ENCODE data around the gene EMC1. TPM values are rescaled to one million over a fixed set of nuclear protein-coding genes. Genes with fewer than 3 reads are reported as not detected.

The EMC1 gene
- total RNA-seq, 8 experiments from 2014 or later: 58.5 to 80.5 (median 68.0) TPM

GRCh38 chr1:19205845-19206244 is 45.5 kb downstream of the EMC1 start:
- no peak for ATAC-seq (replicated peaks in 6 of 8)
- in situ Hi-C loops (cut with MboI; ENCODE audit: low pct_unique_long_range_greater_than_20kb in 2 of 9, low sequenced_read_pairs in 9 of 9, unreplicated experiment in 9 of 9): no loop called here
- no peak overlapping the region for H3K27ac ChIP-seq
- H3K4me3 ChIP-seq: no peak overlapping the region
- H3K4me1 ChIP-seq (replicated peaks in 1 of 2): peaks cover 3 to 13% of the 10 kb centered on the region in 2 donors
- 67 to 100% (median 90%) methylated on average over 2 to 5 of the region's 5 CpGs for WGBS, 10 experiments

- in situ Hi-C loops (cut with MboI; ENCODE audit: low pct_unique_long_range_greater_than_20kb in 2 of 9, low sequenced_read_pairs in 9 of 9, unreplicated experiment in 9 of 9): no loop called here
- WGBS, 10 experiments: 93 to 100% (median 100%) methylated on average over 1 of the region's 1 CpG; no CpG with 5 or more reads in 2 of the 10 experiments
- H3K4me3 ChIP-seq: no peak overlapping the region
- no peak for ATAC-seq (replicated peaks in 6 of 8)
- H3K4me1 ChIP-seq (replicated peaks in 1 of 2): peaks cover 3 to 13% of the 10 kb centered on the region in 2 donors
- no peak overlapping the region for H3K27ac ChIP-seq
These were observed 45.9 kb downstream of the EMC1 start for GRCh38 chr1:19205403-19205802.

GRCh38 chr1:19204446-19205266 is 46.7 kb downstream of the EMC1 start:
- no peak overlapping the region for H3K4me3 ChIP-seq
- in situ Hi-C loops (cut with MboI; ENCODE audit: low pct_unique_long_range_greater_than_20kb in 2 of 9, low sequenced_read_pairs in 9 of 9, unreplicated experiment in 9 of 9): no loop called here
- WGBS, 10 experiments: 90 to 98% (median 94%) methylated on average over 4 to 6 of the region's 6 CpGs
- H3K27ac ChIP-seq: no peak overlapping the region
- peaks cover 3 to 13% of the 10 kb centered on the region in 2 donors for H3K4me1 ChIP-seq (replicated peaks in 1 of 2)
- ATAC-seq (replicated peaks in 6 of 8): no peak

GRCh38 chr1:19203440-19203839 is 47.9 kb downstream of the EMC1 start:
- in situ Hi-C loops (cut with MboI; ENCODE audit: low pct_unique_long_range_greater_than_20kb in 2 of 9, low sequenced_read_pairs in 9 of 9, unreplicated experiment in 9 of 9): no loop called here
- no peak overlapping the region for H3K27ac ChIP-seq
- peaks cover 0 to 9% of the 10 kb centered on the region in 2 donors for H3K4me1 ChIP-seq (replicated peaks in 1 of 2)
- H3K4me3 ChIP-seq: no peak overlapping the region
- ATAC-seq (replicated peaks in 6 of 8): peak in 1 of 8 experiments; percentile 17
- WGBS, 10 experiments: 0 to 100% (median 93%) methylated on average over 1 to 2 of the region's 2 CpGs; no CpG with 5 or more reads in 3 of the 10 experiments

- Histone ChIP-seq H3K27ac (no peak overlapping the region), H3K4me1 (replicated peaks in 1 of 2) (peaks cover 0 to 3% of the 10 kb centered on the region in 2 donors), H3K4me3 (no peak overlapping the region)
- ATAC-seq (replicated peaks in 6 of 8): no peak
- 86 to 100% (median 96%) methylated on average over 1 to 3 of the region's 3 CpGs; no CpG with 5 or more reads in 1 of the 10 experiments for WGBS, 10 experiments
- in situ Hi-C loops (cut with MboI; ENCODE audit: low pct_unique_long_range_greater_than_20kb in 2 of 9, low sequenced_read_pairs in 9 of 9, unreplicated experiment in 9 of 9): no loop called here
These were observed 48.9 kb downstream of the EMC1 start for GRCh38 chr1:19202396-19202795.

- Histone ChIP-seq H3K4me1 (replicated peaks in 1 of 2) (peaks cover 0 to 3% of the 10 kb centered on the region in 2 donors), H3K27ac (no peak overlapping the region), H3K4me3 (no peak overlapping the region)
- in situ Hi-C loops (cut with MboI; ENCODE audit: low pct_unique_long_range_greater_than_20kb in 2 of 9, low sequenced_read_pairs in 9 of 9, unreplicated experiment in 9 of 9): no loop called here
- no peak for ATAC-seq (replicated peaks in 6 of 8)
- 73 to 100% (median 94%) methylated on average over 1 to 4 of the region's 4 CpGs; no CpG with 5 or more reads in 1 of the 10 experiments for WGBS, 10 experiments
These were observed 51.2 kb downstream of the EMC1 start for GRCh38 chr1:19199969-19200604.

GRCh38 chr1:19199329-19199968 is 51.9 kb downstream of the EMC1 start:
- Histone ChIP-seq H3K4me3 (no peak overlapping the region), H3K27ac (no peak overlapping the region), H3K4me1 (replicated peaks in 1 of 2) (peaks cover 0 to 3% of the 10 kb centered on the region in 2 donors)
- no peak for ATAC-seq (replicated peaks in 6 of 8)
- WGBS, 10 experiments: 68 to 100% (median 96%) methylated on average over 1 to 4 of the region's 4 CpGs; no CpG with 5 or more reads in 1 of the 10 experiments
- in situ Hi-C loops (cut with MboI; ENCODE audit: low pct_unique_long_range_greater_than_20kb in 2 of 9, low sequenced_read_pairs in 9 of 9, unreplicated experiment in 9 of 9): no loop called here

GRCh38 chr1:19198820-19199219 is 52.5 kb downstream of the EMC1 start:
- Histone ChIP-seq H3K4me1 (replicated peaks in 1 of 2) (peaks cover 0 to 3% of the 10 kb centered on the region in 2 donors), H3K27ac (no peak overlapping the region), H3K4me3 (no peak overlapping the region)
- 68 to 100% (median 94%) methylated on average over 2 to 4 of the region's 4 CpGs for WGBS, 10 experiments
- in situ Hi-C loops (cut with MboI; ENCODE audit: low pct_unique_long_range_greater_than_20kb in 2 of 9, low sequenced_read_pairs in 9 of 9, unreplicated experiment in 9 of 9): no loop called here
- ATAC-seq (replicated peaks in 6 of 8): no peak

- Histone ChIP-seq H3K4me1 (replicated peaks in 1 of 2) (peaks cover 0 to 3% of the 10 kb centered on the region in 2 donors), H3K4me3 (no peak overlapping the region), H3K27ac (no peak overlapping the region)
- 57 to 100% (median 96%) methylated on average over 1 to 2 of the region's 2 CpGs; no CpG with 5 or more reads in 2 of the 10 experiments for WGBS, 10 experiments
- in situ Hi-C loops (cut with MboI; ENCODE audit: low pct_unique_long_range_greater_than_20kb in 2 of 9, low sequenced_read_pairs in 9 of 9, unreplicated experiment in 9 of 9): no loop called here
- ATAC-seq (replicated peaks in 6 of 8): no peak
These were observed 53.5 kb downstream of the EMC1 start for GRCh38 chr1:19197845-19198244.

GRCh38 chr1:19196331-19196730 is 55.0 kb downstream of the EMC1 start:
- H3K27ac ChIP-seq: no peak overlapping the region
- 88 to 100% (median 96%) methylated on average over 1 to 3 of the region's 3 CpGs for WGBS, 10 experiments
- no peak for ATAC-seq (replicated peaks in 6 of 8)
- no peak overlapping the region for H3K4me3 ChIP-seq
- in situ Hi-C loops (cut with MboI; ENCODE audit: low pct_unique_long_range_greater_than_20kb in 2 of 9, low sequenced_read_pairs in 9 of 9, unreplicated experiment in 9 of 9): no loop called here
- peaks cover 0 to 2% of the 10 kb centered on the region in 2 donors for H3K4me1 ChIP-seq (replicated peaks in 1 of 2)

- 90 to 100% (median 100%) methylated on average over 1 to 3 of the region's 3 CpGs; no CpG with 5 or more reads in 3 of the 10 experiments for WGBS, 10 experiments
- no peak for ATAC-seq (replicated peaks in 6 of 8)
- in situ Hi-C loops (cut with MboI; ENCODE audit: low pct_unique_long_range_greater_than_20kb in 2 of 9, low sequenced_read_pairs in 9 of 9, unreplicated experiment in 9 of 9): no loop called here
- H3K4me1 ChIP-seq (replicated peaks in 1 of 2): no peaks in the 10 kb centered on the region
- no peak overlapping the region for H3K27ac ChIP-seq
- no peak overlapping the region for H3K4me3 ChIP-seq
These were observed 58.3 kb downstream of the EMC1 start for GRCh38 chr1:19193004-19193403.

GRCh38 chr1:19191811-19192210 is 59.5 kb downstream of the EMC1 start:
- Histone ChIP-seq H3K4me1 (replicated peaks in 1 of 2) (no peaks in the 10 kb centered on the region), H3K4me3 (no peak overlapping the region), H3K27ac (no peak overlapping the region)
- in situ Hi-C loops (cut with MboI; ENCODE audit: low pct_unique_long_range_greater_than_20kb in 2 of 9, low sequenced_read_pairs in 9 of 9, unreplicated experiment in 9 of 9): no loop called here
- ATAC-seq (replicated peaks in 6 of 8): no peak
- WGBS, 10 experiments: 91 to 100% (median 98%) methylated on average over 1 to 3 of the region's 3 CpGs; no CpG with 5 or more reads in 1 of the 10 experiments

- WGBS, 10 experiments: 72 to 100% (median 96%) methylated on average over 1 to 4 of the region's 4 CpGs
- H3K4me3 ChIP-seq: no peak overlapping the region
- in situ Hi-C loops (cut with MboI; ENCODE audit: low pct_unique_long_range_greater_than_20kb in 2 of 9, low sequenced_read_pairs in 9 of 9, unreplicated experiment in 9 of 9): no loop called here
- no peak overlapping the region for H3K27ac ChIP-seq
- ATAC-seq (replicated peaks in 6 of 8): no peak
- H3K4me1 ChIP-seq (replicated peaks in 1 of 2): no peaks in the 10 kb centered on the region
These were observed 60.9 kb downstream of the EMC1 start for GRCh38 chr1:19190468-19190867.
